CD1c-positive myeloid dendritic cell (primary cell): ENCODE measurements around the gene LMOD1.
"Not testable (repeated sequence)": the region's sequence is repeated elsewhere in the genome, so short reads cannot be mapped to it uniquely, and the experiment has no call there.

ENCODE experiments used
- DNase-seq: peaks from one replicate; pipeline ENCODE4 v3.0.0-alpha.2; 2016; ENCODE audit errors: extremely low spot score

Gene LMOD1

DNA sequence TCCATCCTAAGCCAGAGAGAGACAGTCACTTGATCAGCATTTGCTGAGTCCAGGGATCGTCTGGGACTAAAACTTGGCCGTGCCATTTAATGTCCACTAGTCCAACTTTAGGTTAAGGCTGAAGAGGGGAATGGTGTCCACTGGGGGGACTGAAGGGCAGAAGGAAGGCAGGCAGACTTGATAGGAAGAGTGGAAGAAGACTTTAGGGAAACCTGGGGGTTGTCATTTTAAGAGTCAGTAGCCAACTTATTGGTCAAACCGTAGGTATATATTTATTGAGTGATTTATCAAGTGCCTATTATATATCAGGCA lies 1.3 kb upstream of the LMOD1 start:
- no peak for DNase-seq

DNA sequence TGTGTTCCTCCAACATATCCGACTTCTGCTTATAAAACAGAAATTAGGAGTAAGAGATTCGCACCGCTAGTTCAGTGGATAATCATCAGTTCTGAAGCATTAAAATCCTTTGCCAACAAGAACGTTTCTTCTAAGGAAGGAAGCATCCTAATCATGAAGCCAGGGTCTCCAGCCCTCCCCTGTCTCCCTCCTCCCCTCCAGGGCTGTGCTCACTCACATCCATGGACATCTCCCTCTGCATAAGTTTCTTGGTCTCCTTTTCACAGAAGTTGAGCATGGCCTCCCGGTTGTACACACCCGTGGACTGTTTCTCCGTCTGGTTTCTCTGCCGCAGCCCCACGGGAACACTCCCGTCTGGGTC lies 505 bp downstream of the LMOD1 start:
- no peak for DNase-seq

DNA sequence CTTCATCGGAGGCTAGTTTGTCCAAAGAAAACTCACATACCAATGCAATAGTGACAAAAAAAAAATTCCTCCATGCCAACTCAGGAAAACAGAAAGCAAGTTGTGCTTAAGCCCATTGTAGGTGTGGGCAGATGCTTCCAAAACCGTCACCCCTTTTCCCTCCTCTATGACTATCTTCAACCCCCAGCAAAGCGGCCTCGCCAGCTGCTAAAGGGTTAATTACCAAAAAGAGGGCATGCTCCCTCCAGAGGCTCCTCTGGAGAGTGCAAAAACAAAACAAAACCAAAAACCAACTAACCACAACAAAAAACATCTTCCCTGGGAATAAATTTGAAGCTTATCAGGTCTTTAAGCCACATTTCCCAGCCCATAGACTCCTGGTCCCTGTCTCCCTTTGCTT lies 1.2 kb downstream of the LMOD1 start:
- no peak for DNase-seq

DNA sequence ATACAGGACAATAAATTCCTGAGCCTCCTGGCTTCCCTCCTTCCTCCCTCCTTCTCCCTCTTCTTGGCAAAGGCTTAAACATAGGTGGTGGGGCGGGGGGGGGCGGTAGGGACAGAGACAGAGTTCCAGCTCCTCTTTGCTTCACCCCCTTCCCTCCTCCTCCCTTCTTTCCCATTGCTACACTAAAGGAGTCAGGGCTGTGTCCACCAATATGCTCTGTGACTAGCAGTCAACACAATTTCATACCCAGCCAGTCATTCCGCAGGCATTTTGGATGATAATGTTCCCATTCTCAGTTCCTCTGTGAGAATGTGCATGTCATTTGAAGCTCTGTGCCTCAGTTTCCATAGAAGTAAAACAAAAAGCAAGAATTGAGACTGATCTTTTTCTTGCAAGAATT lies 1.7 kb downstream of the LMOD1 start:
- no peak for DNase-seq

GRCh38 chr1:201944002-201944401 lies 2.3 kb downstream of the LMOD1 start:
- no peak for DNase-seq

GRCh38 chr1:201942129-201942495 lies 4.2 kb downstream of the LMOD1 start:
- DNase-seq, result no peak

DNA sequence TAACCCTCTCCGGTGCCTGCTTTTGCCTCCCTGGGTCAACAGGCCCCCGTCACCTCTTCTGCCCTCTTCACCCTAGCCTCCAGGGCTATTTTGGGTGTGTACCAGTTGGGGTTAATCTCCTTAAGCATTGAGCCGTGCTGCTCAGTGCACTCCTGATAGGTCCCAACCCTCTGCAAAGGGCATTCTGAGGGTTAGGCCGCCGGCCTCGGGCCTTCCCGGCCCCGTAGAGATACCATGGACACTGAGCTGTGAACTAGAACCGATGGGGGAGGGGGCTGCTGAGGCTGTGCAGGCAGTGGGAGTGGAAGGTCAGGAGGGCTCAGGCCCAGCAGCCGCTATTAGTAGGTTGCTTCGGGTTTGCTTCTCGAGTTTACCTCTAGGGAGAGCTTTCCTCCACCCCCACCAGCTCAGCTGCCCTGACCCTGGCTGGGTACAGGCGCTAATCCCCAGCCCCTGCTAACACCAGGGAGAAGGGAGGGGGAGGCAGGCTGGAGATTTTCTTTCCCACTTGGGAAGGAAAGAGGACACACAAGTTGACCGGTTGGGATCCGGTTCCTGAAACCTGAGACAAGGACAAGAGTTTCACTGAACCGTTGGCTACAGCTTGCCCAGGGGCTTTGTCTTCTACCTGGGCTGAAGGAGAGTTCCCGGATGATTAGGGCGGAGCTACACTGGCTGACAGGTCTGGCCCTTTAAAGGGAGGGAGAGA lies 4.8 kb downstream of the LMOD1 start:
- no peak for DNase-seq

GRCh38 chr1:201940316-201940715 lies 6.0 kb downstream of the LMOD1 start:
- not testable (repeated sequence) for DNase-seq

- no peak for DNase-seq
These were observed 6.8 kb downstream of the LMOD1 start for GRCh38 chr1:201939574-201939973.

GRCh38 chr1:201939148-201939547 lies 7.2 kb downstream of the LMOD1 start:
- DNase-seq, result no peak

DNA sequence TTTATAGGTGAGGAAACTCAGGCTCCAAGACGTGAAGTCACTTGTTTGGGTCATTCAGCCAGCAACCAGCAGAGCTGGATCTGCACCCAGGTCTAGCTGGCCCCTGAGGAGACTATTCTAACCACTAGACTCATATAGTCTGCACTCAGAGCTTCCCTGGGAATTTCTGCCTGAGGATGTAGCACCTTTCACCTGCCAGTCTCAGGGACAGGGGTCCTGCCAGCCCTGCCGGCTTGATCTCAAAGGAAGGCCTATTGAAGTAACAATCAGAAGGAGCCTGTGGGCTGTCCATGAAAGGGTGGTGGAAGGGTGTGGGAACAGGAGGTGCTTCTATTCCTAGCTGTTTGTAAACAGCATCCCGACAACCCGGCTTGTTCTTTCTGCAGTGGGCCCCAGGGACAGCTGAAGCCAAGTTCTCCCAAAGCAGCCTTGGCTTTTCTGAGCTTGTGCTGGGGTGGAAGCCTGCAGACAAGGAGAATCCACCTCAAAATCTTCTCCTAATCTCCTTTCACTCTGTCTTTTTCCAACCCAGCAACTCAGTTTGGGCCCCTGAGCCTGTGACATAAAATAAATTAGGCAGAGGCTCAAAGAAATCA lies 7.8 kb downstream of the LMOD1 start:
- no peak for DNase-seq

DNA sequence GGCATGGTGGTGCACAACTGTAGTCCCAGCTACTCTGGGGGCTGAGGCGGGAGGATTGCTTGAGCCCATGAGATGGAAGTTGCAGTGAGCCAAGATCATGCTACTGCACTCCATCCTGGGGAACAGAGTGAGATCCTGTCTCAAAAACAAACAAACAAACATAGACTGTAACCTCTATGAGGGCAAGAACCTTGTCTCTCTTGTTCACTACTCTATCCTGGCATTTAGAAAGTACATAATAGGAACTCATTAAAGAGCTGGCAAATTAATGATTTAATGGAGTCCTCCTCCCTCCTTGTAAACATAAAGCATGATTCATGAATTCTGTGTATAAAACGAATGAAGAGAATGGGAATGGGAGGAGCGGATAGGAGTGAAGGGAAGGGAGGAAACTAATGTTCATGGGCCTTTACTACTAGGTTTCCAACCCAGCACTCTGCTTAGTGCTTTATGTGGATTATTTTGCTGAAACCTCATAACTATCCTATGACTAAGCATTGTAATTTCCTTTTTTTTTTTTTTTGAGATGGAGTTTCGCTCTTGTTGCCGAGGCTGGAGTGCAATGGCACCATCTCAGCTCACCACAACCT lies 8.6 kb downstream of the LMOD1 start:
- DNase-seq, result no peak

- DNase-seq, result no peak
These were observed 12.4 kb downstream of the LMOD1 start for GRCh38 chr1:201933840-201934430.

- no peak for DNase-seq
These were observed 15.5 kb downstream of the LMOD1 start for GRCh38 chr1:201930803-201931202.

- DNase-seq, result no peak
These were observed 16.2 kb downstream of the LMOD1 start for GRCh38 chr1:201930137-201930536.

DNA sequence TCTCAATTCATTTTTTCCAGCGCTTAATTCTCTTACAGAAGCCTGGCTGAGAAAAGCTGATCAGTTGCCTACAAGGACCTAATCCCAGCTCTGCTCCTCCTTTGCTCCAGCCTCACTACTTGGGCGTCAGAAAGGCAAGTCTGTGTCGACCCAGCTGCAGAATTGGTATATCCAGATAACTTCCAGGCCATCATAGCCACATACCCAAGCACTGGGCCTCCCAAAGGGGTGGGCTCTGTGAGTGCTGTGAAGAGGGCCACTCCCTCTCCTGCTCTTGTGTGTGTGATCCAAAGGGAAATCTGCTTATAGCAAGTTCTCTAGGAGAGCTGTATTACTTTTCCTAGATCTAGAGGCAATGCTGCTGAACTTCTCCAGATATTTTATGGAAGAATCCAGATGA lies 18.1 kb downstream of the LMOD1 start:
- DNase-seq, result no peak

DNA sequence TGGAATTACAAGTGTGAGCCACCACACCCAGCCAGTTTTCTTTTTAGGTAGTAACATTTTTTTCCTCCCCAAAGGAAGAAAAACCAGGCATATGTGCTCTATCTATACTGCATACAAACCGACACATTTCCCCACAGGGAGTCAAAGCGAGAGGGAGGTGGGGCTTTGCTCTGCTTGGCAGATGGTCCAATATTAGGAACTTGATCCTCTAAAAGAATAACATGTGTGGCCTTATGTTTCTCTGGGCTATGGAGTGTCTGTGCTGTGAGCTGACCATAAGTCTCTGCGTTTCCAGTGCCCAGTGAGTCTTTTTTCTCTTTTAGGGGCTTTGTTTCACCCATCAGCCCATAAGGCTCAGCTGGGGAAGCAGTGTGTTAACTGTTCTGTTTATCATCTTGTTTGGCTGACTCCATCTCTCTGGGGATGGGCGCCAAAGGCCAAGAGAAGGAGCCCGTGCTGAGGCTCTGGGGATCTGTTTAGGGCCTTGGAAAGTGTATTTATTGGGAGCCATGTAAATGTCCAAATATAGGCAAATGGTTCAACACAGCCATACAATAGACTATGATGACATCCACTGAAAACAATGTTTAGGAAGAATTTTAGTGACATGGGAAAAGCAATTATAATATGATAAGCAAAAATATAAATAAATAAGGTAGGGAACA lies 20.2 kb downstream of the LMOD1 start:
- DNase-seq, result no peak

- DNase-seq, result no peak
These were observed 21.1 kb downstream of the LMOD1 start for GRCh38 chr1:201925301-201925567.

DNA sequence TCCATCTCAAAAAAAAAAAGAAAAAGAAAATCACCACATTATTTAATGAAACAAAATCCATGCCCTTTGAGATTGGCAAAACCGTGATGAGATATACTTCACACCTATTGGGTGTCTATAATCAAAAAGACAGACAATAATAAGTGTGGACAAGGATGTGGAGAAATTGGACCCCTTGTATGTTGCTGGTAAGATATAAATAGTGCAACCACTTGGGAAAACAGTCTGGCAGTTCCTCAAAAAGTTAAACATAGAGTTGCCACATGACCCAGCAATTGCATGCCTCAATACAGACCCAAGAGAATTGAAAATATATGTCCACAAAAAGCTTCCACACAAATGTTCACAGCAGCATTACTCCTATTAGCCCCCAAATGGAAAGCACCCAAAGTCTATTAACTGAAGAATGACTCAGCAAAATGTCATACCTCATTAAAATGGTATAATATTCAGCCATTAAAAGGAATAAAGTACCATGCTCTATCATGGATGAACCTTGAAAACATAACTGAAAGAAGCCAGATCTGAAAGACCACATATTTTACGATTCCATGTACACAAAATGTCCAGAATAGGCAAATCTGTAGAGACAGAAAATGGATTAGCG lies 24.3 kb downstream of the LMOD1 start:
- no peak for DNase-seq

DNA sequence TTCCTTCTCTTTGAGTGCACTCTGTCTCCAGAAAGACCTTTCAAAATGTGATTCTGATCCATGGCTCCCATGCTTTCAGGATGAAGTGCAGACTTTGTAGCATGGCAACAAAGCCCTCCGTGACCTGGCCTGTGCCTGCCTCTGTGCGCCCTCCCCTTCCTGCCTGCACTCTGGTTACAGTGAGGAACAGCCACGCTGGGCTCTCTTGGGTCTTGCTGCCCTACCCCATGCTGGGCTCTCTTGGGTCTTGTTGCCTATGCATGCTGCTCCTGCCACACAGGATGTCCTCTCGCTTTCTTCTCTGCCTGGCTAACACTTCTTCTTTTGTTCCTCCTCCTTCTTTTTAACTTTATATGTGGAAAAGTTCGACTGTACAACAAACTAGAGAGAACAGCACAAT lies 28.0 kb downstream of the LMOD1 start:
- no peak for DNase-seq

DNA sequence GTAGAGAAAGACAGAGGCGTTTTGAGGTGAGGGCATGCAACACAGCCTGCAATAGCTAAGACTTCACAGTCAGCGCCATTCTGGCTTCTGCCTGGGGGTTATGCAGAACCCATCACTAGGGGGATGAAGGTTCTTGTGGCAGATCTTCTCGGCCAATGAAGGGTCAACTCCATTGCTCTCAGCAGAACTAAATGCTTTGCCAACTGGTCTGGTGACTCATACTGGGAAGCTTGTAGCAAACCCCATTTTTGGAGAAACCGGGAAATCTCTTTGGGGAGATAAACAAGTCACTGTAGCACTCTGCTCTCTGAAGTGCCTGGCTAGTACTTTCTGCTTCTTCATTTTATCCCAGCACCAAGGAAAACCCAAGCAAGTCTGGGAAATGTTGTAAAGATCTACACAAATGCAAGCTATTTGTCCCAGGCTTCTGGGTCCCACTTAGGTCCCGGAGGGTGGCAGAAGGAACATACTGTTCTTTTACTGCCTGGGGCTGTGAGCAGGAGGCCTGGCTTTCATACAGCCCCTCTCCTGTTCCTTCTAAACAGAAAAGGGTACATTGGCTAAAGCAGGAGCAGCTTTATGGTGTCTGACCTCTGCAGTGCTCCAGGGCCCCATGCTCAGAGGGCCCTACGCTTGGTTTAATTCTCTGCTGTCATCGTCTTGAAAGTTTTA lies 28.9 kb downstream of the LMOD1 start:
- DNase-seq, result no peak

- DNase-seq, result no peak
These were observed 29.6 kb downstream of the LMOD1 start for GRCh38 chr1:201916649-201917249.
